WTC11 (cell line): Measurements from ENCODE around the gene CNR2. TPM values are rescaled to one million over a fixed set of nuclear protein-coding genes. Genes with fewer than 3 reads are reported as not detected.

Experiments used
- ATAC-seq: fragments of 200-7000 bp; cut with Tn5 transposase; 2 replicates; pipeline ENCODE4 v1.10.0; 2021; ENCODE audit warnings: mild to moderate bottlenecking, moderate library complexity
- CTCF ChIA-PET: fragments of 300-600 bp; sonication (Branson Sonifier 250); formaldehyde crosslinking; loops from one replicate; lab custom pipeline; 2021; ENCODE audit warnings: antibody characterized with exemption; lab: Charles Lee
- POLR2A ChIA-PET: fragments of 350-600 bp; sonication (Branson Sonifier 250); formaldehyde crosslinking; loops from one replicate; lab custom pipeline; 2021; ENCODE audit warnings: antibody characterized with exemption; lab: Charles Lee
- DNase-seq: peaks from one replicate; pipeline ENCODE4 v3.0.0; 2021; ENCODE audit warnings: low spot score
- H3K27ac Mint-ChIP-seq: 2 replicates; pipeline ENCODE4 v1.8.0; 2021; ENCODE audit warnings: mixed read lengths
- H3K27me3 Mint-ChIP-seq: 2 replicates; pipeline ENCODE4 v1.8.0; 2021; ENCODE audit warnings: low read depth, mild to moderate bottlenecking, moderate library complexity, mixed read lengths
- H3K36me3 Mint-ChIP-seq: 2 replicates; pipeline ENCODE4 v1.8.0; 2021; ENCODE audit warnings: mixed read lengths
- H3K4me1 Mint-ChIP-seq: 2 replicates; pipeline ENCODE4 v1.8.0; 2022; ENCODE audit warnings: mixed read lengths
- H3K4me3 Mint-ChIP-seq: 2 replicates; pipeline ENCODE4 v1.8.0; 2021; ENCODE audit warnings: mild to moderate bottlenecking, moderate library complexity, mixed read lengths
- H3K9me3 Mint-ChIP-seq: 2 replicates; pipeline ENCODE4 v1.8.0; 2021; ENCODE audit warnings: mixed read lengths
- AFF4 ChIP-seq: sonication (generic); formaldehyde crosslinking; IDR thresholded peaks from 2 replicates; pipeline ENCODE4 v1.8.1; 2023; ENCODE audit warnings: mild to moderate bottlenecking, missing genetic modification reagents, borderline replicate concordance
- FOXP1 ChIP-seq: sonication (generic); formaldehyde crosslinking; IDR thresholded peaks from 2 replicates; pipeline ENCODE4 v1.8.0; 2022; ENCODE audit warnings: missing genetic modification reagents, mild to moderate bottlenecking, moderate library complexity, borderline replicate concordance
- HMGA2 ChIP-seq: fragments of 250-450 bp; sonication (Bioruptor Pico); IDR thresholded peaks from 2 replicates; pipeline ENCODE4 v1.4.0; 2021; ENCODE audit warnings: mild to moderate bottlenecking, moderate library complexity
- MAX ChIP-seq: sonication (generic); formaldehyde crosslinking; IDR thresholded peaks from 2 replicates; pipeline ENCODE4 v1.8.0; 2022; ENCODE audit warnings: mild to moderate bottlenecking, missing genetic modification reagents
- SMAD3 ChIP-seq: sonication (generic); formaldehyde crosslinking; IDR thresholded peaks from 2 replicates; pipeline ENCODE4 v1.8.0; 2022; ENCODE audit warnings: missing genetic modification reagents, mild to moderate bottlenecking, borderline replicate concordance
- TCF7 ChIP-seq: sonication (generic); formaldehyde crosslinking; IDR thresholded peaks from 2 replicates; pipeline ENCODE4 v1.8.0; 2022; ENCODE audit warnings: mild to moderate bottlenecking, low read depth, missing genetic modification reagents, moderate library complexity
- TEAD1 ChIP-seq: sonication (generic); formaldehyde crosslinking; IDR thresholded peaks from 2 replicates; pipeline ENCODE4 v1.8.0; 2022; ENCODE audit warnings: mild to moderate bottlenecking, missing genetic modification reagents
- TEAD4 ChIP-seq: sonication (generic); formaldehyde crosslinking; IDR thresholded peaks from 2 replicates; pipeline ENCODE4 v1.8.0; 2022; ENCODE audit warnings: mild to moderate bottlenecking, missing genetic modification reagents
- total RNA-seq: library from RNA; stranded (reverse); gene quantifications from 3 replicates; pipeline ENCODE4 v1.2.3, GENCODE V29; 2021
- TF ChIP-seq, protein P1 (sequence below): fragments of 250-450 bp; sonication (Bioruptor Pico); IDR thresholded peaks from 2 replicates; pipeline ENCODE4 v1.8.0; 2021; ENCODE audit warnings: mild to moderate bottlenecking
- TF ChIP-seq, protein P2 (sequence below): sonication (generic); formaldehyde crosslinking; IDR thresholded peaks from 2 replicates; pipeline ENCODE4 v1.8.1; 2022; ENCODE audit warnings: missing genetic modification reagents, borderline replicate concordance
- TF ChIP-seq, protein P3 (sequence below): sonication (generic); formaldehyde crosslinking; IDR thresholded peaks from 2 replicates; pipeline ENCODE4 v1.8.0; 2022; ENCODE audit warnings: missing genetic modification reagents
- TF ChIP-seq, protein P4 (sequence below): sonication (generic); formaldehyde crosslinking; IDR thresholded peaks from 2 replicates; pipeline ENCODE4 v1.8.0; 2022; ENCODE audit warnings: mild to moderate bottlenecking, missing genetic modification reagents

CNR2 gene
- total RNA-seq, 1 experiment from 2014 or later: not detected

DNA sequence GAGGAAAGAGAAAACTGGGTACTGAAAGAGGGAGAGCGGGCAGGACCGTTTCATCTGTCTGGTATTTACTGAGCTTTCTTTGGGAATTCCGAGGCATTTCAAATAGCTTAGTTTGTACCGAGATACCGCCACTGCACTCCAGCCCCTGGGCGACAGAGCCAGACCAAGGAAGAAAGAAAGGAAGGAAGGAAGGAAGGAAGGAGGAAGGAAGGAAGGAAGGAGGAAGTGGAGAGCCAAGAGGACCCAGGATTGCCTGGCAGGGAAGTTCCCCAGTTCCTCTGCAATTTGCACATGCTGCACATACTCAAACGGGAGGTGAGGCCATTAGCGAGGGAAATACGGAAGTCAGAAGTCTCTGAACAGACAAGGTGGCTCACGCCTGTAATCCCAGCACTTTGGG is 44.1 kb downstream of the CNR2 start:
- TF ChIP-seq HMGA2 (CRISPR knock-in tag) (no peak), AFF4 (CRISPR knock-in tag) (no peak), SMAD3 (CRISPR knock-in tag) (no peak), MAX (CRISPR knock-in tag) (no peak), TCF7 (CRISPR knock-in tag) (no peak), FOXP1 (CRISPR knock-in tag) (no peak), TEAD4 (CRISPR knock-in tag) (no peak)
- TF ChIP-seq, protein P1, sequence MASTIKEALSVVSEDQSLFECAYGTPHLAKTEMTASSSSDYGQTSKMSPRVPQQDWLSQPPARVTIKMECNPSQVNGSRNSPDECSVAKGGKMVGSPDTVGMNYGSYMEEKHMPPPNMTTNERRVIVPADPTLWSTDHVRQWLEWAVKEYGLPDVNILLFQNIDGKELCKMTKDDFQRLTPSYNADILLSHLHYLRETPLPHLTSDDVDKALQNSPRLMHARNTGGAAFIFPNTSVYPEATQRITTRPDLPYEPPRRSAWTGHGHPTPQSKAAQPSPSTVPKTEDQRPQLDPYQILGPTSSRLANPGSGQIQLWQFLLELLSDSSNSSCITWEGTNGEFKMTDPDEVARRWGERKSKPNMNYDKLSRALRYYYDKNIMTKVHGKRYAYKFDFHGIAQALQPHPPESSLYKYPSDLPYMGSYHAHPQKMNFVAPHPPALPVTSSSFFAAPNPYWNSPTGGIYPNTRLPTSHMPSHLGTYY: no peak
- TF ChIP-seq, protein P2, sequence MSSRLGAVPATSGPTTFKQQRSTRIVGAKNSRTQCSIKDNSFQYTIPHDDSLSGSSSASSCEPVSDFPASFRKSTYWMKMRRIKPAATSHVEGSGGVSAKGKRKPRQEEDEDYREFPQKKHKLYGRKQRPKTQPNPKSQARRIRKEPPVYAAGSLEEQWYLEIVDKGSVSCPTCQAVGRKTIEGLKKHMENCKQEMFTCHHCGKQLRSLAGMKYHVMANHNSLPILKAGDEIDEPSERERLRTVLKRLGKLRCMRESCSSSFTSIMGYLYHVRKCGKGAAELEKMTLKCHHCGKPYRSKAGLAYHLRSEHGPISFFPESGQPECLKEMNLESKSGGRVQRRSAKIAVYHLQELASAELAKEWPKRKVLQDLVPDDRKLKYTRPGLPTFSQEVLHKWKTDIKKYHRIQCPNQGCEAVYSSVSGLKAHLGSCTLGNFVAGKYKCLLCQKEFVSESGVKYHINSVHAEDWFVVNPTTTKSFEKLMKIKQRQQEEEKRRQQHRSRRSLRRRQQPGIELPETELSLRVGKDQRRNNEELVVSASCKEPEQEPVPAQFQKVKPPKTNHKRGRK (CRISPR knock-in tag): no peak
- TF ChIP-seq, protein P3, sequence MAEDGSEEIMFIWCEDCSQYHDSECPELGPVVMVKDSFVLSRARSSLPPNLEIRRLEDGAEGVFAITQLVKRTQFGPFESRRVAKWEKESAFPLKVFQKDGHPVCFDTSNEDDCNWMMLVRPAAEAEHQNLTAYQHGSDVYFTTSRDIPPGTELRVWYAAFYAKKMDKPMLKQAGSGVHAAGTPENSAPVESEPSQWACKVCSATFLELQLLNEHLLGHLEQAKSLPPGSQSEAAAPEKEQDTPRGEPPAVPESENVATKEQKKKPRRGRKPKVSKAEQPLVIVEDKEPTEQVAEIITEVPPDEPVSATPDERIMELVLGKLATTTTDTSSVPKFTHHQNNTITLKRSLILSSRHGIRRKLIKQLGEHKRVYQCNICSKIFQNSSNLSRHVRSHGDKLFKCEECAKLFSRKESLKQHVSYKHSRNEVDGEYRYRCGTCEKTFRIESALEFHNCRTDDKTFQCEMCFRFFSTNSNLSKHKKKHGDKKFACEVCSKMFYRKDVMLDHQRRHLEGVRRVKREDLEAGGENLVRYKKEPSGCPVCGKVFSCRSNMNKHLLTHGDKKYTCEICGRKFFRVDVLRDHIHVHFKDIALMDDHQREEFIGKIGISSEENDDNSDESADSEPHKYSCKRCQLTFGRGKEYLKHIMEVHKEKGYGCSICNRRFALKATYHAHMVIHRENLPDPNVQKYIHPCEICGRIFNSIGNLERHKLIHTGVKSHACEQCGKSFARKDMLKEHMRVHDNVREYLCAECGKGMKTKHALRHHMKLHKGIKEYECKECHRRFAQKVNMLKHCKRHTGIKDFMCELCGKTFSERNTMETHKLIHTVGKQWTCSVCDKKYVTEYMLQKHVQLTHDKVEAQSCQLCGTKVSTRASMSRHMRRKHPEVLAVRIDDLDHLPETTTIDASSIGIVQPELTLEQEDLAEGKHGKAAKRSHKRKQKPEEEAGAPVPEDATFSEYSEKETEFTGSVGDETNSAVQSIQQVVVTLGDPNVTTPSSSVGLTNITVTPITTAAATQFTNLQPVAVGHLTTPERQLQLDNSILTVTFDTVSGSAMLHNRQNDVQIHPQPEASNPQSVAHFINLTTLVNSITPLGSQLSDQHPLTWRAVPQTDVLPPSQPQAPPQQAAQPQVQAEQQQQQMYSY (CRISPR knock-in tag): no peak
- TF ChIP-seq, protein P4, sequence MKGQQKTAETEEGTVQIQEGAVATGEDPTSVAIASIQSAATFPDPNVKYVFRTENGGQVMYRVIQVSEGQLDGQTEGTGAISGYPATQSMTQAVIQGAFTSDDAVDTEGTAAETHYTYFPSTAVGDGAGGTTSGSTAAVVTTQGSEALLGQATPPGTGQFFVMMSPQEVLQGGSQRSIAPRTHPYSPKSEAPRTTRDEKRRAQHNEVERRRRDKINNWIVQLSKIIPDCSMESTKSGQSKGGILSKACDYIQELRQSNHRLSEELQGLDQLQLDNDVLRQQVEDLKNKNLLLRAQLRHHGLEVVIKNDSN (CRISPR knock-in tag): no peak
- ChIA-PET POLR2A (interaction anchor here (0.7 kb wide), 1 partner anchor 168 kb away, joined by 9 read pairs; no protein-coding TSS in a partner anchor), CTCF (interaction anchor here (1.4 to 4.0 kb wide), 3 partner anchors 18 to 68 kb away, joined by 3 to 47 read pairs (median 3); partner anchors contain the start of gene GALE)
- peaks cover 51% of the 10 kb centered on the region for H3K27me3 Mint-ChIP-seq
- ATAC-seq (no peak), DNase-seq (no peak)
- H3K4me1 Mint-ChIP-seq: peaks cover 14% of the 10 kb centered on the region
- H3K9me3 Mint-ChIP-seq: no peaks in the 10 kb centered on the region
- no peak overlapping the region for H3K4me3 Mint-ChIP-seq
- peaks cover 3% of the 10 kb centered on the region; the same call in 1 of the 2 replicates for H3K36me3 Mint-ChIP-seq
- no peak overlapping the region for H3K27ac Mint-ChIP-seq

DNA sequence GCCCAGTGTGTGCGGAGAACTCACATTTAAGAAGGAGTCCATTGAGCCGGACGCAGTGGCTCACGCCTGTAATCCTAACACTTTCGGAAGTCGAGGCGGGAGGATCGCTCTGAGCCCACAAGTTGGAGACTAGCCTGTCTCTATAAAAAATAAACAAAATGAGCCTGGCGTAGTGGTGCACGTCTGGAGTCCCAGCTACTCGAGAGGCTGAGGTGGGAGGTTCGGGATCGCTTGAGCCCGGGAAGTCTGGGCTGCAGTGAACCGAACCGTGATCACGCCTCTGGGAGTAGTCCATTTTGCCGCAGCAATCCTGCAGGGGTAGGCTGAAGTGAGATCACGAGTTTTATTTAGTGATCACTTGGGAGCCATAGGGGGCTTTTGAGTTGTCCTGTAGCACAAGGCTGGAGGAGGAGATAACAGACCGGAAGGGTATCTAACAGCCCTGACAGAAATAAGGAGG is 44.6 kb downstream of the CNR2 start:
- ChIA-PET POLR2A (no interaction called here), CTCF (interaction anchor here (1.4 to 4.0 kb wide), 4 partner anchors 19 to 97 kb away, joined by 3 to 47 read pairs (median 3); partner anchors contain the start of gene GALE)
- peak overlapping the region; percentile 71 for H3K4me3 Mint-ChIP-seq
- no peak overlapping the region for H3K27ac Mint-ChIP-seq
- peaks cover 50% of the 10 kb centered on the region for H3K27me3 Mint-ChIP-seq
- DNase-seq: no peak
- ATAC-seq: peak; percentile 5
- no peaks in the 10 kb centered on the region for H3K9me3 Mint-ChIP-seq
- peaks cover 3% of the 10 kb centered on the region; the same call in 1 of the 2 replicates for H3K36me3 Mint-ChIP-seq
- TF ChIP-seq TEAD1 (CRISPR knock-in tag): no peak
- TF ChIP-seq TEAD4 (CRISPR knock-in tag): no peak
- H3K4me1 Mint-ChIP-seq: peaks cover 14% of the 10 kb centered on the region
